ENCODE data around the gene EXOC3. TPM values are rescaled to one million over a fixed set of nuclear protein-coding genes. Genes with fewer than 3 reads are reported as not detected.

The EXOC3 gene
- total RNA-seq, 1 experiment from 2014 or later = 52.4 TPM

DNA sequence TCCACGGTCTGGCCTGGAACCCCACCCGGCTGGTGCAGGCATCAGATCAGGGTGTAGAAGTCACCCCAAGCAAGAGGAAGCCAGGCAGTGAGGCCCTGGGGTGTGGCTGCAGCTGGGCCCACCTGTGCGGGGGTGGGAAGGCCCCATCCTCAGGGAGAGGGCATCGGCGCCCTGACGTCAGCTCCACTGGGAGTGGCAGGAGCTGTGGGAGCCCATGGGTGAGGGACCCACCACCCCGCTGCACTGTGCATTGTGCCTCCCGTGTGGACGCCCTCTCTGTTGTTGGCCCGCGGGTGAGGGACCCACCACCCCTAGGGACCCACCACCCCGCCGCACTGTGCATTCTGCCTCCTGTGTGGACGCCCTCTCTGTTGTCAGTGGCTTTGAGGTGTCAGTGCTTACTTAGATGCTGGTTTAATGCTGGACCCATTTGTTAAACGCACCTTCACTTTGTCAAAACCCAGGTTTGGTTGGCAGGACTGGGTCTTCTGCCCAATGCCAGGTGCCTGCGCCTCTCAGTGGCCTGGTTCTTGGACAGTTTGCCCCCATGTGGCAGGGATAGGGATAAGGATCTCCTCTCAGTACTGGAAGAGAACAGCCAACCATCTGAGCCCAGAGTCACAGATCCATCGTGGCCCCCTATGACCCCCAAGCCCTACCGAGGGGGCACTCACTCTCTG is 6.9 kb upstream of the EXOC3 start:
- Histone ChIP-seq H3K79me2 (ENCODE audit: insufficient read depth, low read length) (no peaks in the 10 kb centered on the region), H3K9ac (ENCODE audit: low read length) (no peak overlapping the region), H3K27me3 (ENCODE audit: insufficient read depth, low read length) (no peaks in the 10 kb centered on the region), H3K4me2 (ENCODE audit: low read length) (no peak overlapping the region), H4K20me1 (ENCODE audit: insufficient read depth) (no peaks in the 10 kb centered on the region), H3K27ac (ENCODE audit: low read depth, low read length) (no peak overlapping the region), H3K9me2 (ENCODE audit: insufficient read depth) (no peaks in the 10 kb centered on the region), H3K9me3 (ENCODE audit: control insufficient read depth in 1 of 2, insufficient read depth in 1 of 2, low read depth in 1 of 2, low read length in 2 of 2) (no peaks in the 10 kb centered on the region), H3K4me3 (replicated peaks in 1 of 2; ENCODE audit: low read depth in 1 of 2, low read length in 2 of 2) (no peak overlapping the region), H3K36me3 (ENCODE audit: control insufficient read depth in 1 of 2, insufficient read depth in 2 of 2, low read length in 2 of 2) (no peaks in the 10 kb centered on the region), H3K4me1 (ENCODE audit: control insufficient read depth in 1 of 2, insufficient read depth in 2 of 2, low read length in 2 of 2) (peaks cover 0 to 7% of the 10 kb centered on the region in 2 experiments; a peak in 1 of 4 replicates), H2AFZ (ENCODE audit: low read depth, low read length, poor library complexity, severe bottlenecking) (no peak overlapping the region)
- intact Hi-C loops (cut with micrococcal nuclease) = loop anchor here (1.0 kb wide), 1 partner anchor 119 kb away; no protein-coding TSS in a partner anchor
- ATAC-seq (peak; percentile 83), DNase-seq (ENCODE audit: low read depth, low spot score) (no peak)
- ChIA-PET CTCF (interaction anchor here (1.0 to 3.6 kb wide), 3 partner anchors 11 to 119 kb away, joined by 3 to 21 read pairs (median 6); no protein-coding TSS in a partner anchor), POLR2A (no interaction called here), RAD21 (ENCODE audit: low non-redundant PET in 1 of 2, low total read pairs in 2 of 2, uncharacterized antibody in 2 of 2, unreplicated experiment in 2 of 2) (interaction anchor here in 1 of 2 experiments (0.6 to 1.1 kb wide), 2 partner anchors 119 to 248 kb away, joined by 3 to 8 read pairs; no protein-coding TSS in a partner anchor)
- BruUV-seq (replicated peaks) = no TSS peak
- no peak for TF ChIP-seq YY1 (IDR thresholded peaks at IDR 0.05; ENCODE audit: extremely low read depth, insufficient replicate concordance, low read depth, low read length)
- TF ChIP-seq ZFX (IDR thresholded peaks at IDR 0.05) = no peak
- TF ChIP-seq, protein P1, sequence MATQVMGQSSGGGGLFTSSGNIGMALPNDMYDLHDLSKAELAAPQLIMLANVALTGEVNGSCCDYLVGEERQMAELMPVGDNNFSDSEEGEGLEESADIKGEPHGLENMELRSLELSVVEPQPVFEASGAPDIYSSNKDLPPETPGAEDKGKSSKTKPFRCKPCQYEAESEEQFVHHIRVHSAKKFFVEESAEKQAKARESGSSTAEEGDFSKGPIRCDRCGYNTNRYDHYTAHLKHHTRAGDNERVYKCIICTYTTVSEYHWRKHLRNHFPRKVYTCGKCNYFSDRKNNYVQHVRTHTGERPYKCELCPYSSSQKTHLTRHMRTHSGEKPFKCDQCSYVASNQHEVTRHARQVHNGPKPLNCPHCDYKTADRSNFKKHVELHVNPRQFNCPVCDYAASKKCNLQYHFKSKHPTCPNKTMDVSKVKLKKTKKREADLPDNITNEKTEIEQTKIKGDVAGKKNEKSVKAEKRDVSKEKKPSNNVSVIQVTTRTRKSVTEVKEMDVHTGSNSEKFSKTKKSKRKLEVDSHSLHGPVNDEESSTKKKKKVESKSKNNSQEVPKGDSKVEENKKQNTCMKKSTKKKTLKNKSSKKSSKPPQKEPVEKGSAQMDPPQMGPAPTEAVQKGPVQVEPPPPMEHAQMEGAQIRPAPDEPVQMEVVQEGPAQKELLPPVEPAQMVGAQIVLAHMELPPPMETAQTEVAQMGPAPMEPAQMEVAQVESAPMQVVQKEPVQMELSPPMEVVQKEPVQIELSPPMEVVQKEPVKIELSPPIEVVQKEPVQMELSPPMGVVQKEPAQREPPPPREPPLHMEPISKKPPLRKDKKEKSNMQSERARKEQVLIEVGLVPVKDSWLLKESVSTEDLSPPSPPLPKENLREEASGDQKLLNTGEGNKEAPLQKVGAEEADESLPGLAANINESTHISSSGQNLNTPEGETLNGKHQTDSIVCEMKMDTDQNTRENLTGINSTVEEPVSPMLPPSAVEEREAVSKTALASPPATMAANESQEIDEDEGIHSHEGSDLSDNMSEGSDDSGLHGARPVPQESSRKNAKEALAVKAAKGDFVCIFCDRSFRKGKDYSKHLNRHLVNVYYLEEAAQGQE (IDR thresholded peaks at IDR 0.05; ENCODE audit: low read depth) = no peak
- TF ChIP-seq, protein P2, sequence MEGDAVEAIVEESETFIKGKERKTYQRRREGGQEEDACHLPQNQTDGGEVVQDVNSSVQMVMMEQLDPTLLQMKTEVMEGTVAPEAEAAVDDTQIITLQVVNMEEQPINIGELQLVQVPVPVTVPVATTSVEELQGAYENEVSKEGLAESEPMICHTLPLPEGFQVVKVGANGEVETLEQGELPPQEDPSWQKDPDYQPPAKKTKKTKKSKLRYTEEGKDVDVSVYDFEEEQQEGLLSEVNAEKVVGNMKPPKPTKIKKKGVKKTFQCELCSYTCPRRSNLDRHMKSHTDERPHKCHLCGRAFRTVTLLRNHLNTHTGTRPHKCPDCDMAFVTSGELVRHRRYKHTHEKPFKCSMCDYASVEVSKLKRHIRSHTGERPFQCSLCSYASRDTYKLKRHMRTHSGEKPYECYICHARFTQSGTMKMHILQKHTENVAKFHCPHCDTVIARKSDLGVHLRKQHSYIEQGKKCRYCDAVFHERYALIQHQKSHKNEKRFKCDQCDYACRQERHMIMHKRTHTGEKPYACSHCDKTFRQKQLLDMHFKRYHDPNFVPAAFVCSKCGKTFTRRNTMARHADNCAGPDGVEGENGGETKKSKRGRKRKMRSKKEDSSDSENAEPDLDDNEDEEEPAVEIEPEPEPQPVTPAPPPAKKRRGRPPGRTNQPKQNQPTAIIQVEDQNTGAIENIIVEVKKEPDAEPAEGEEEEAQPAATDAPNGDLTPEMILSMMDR (IDR thresholded peaks at IDR 0.05 in 2 of 3, conservative IDR thresholded peaks at IDR 0.05 in 1 of 3; ENCODE audit: borderline replicate concordance in 1 of 3, insufficient read depth in 1 of 3, low read depth in 2 of 3, low read length in 2 of 3) = peak; percentile 41 to 53 (median 51); a peak in 5 of 6 replicates
- peak; percentile 52 for TF ChIP-seq RAD21 (IDR thresholded peaks at IDR 0.05; ENCODE audit: low read depth)
- TF ChIP-seq SRF (IDR thresholded peaks at IDR 0.05; ENCODE audit: low read depth) = no peak
